NCI-H187 treated with DMSO at 0.1 percent for 48 hours (cell line): ENCODE results near the gene RTL3.
"Not testable (repeated sequence)": the region's sequence is repeated elsewhere in the genome, so short reads cannot be mapped to it uniquely, and the experiment has no call there.

Experiments
- DNase-seq: peaks from one replicate; lab custom pipeline; 2025; lab: John Stamatoyannopoulos, UW

RTL3 gene

GRCh38 chrX:78658845-78659744 is at the start of gene RTL3:
TSS of gene RTL3 (minus strand) at chrX:78659328. CDS start at chrX:78658420, 908 bp downstream.
- no peak for DNase-seq

GRCh38 chrX:78708816-78709215 is 49.7 kb upstream of the RTL3 start:
- DNase-seq = no peak

GRCh38 chrX:78708262-78708661 is 49.1 kb upstream of the RTL3 start:
- no peak for DNase-seq

- no peak for DNase-seq
Measured at GRCh38 chrX:78706071-78706470, 46.9 kb upstream of the RTL3 start.

GRCh38 chrX:78693536-78693935 is 34.4 kb upstream of the RTL3 start:
- no peak for DNase-seq

- DNase-seq = no peak
Measured at GRCh38 chrX:78693012-78693411, 33.9 kb upstream of the RTL3 start.

GRCh38 chrX:78687586-78687985 is 28.5 kb upstream of the RTL3 start:
- no peak for DNase-seq

- no peak for DNase-seq
Measured at GRCh38 chrX:78673246-78673645, 14.1 kb upstream of the RTL3 start.

GRCh38 chrX:78665342-78665741 is 6.2 kb upstream of the RTL3 start:
- DNase-seq = no peak

- DNase-seq = no peak
Measured at GRCh38 chrX:78661836-78662235, 2.7 kb upstream of the RTL3 start.

- no peak for DNase-seq
Measured at GRCh38 chrX:78659955-78660354, 827 bp upstream of the RTL3 start.

GRCh38 chrX:78658414-78658813 is 714 bp downstream of the RTL3 start:
- DNase-seq = no peak

GRCh38 chrX:78655642-78656041 is 3.5 kb downstream of the RTL3 start:
- no peak for DNase-seq

GRCh38 chrX:78653118-78653822 is 5.9 kb downstream of the RTL3 start:
- no peak for DNase-seq

- no peak for DNase-seq
Measured at GRCh38 chrX:78650906-78651437, 8.2 kb downstream of the RTL3 start.

- no peak for DNase-seq
Measured at GRCh38 chrX:78643874-78644273, 15.3 kb downstream of the RTL3 start.

GRCh38 chrX:78643096-78643495 is 16.0 kb downstream of the RTL3 start:
- DNase-seq = no peak

- not testable (repeated sequence) for DNase-seq
Measured at GRCh38 chrX:78636096-78636495, 23.0 kb downstream of the RTL3 start.

- no peak for DNase-seq
Measured at GRCh38 chrX:78624962-78625909, 33.9 kb downstream of the RTL3 start.

GRCh38 chrX:78624426-78624825 is 34.7 kb downstream of the RTL3 start:
- no peak for DNase-seq

GRCh38 chrX:78622831-78623230 is 36.3 kb downstream of the RTL3 start:
- DNase-seq = no peak

- no peak for DNase-seq
Measured at GRCh38 chrX:78619834-78620233, 39.3 kb downstream of the RTL3 start.
